Karpas-422 (cell line): ENCODE results near the gene ALPP. TPM values are rescaled to one million over a fixed set of nuclear protein-coding genes. Genes with fewer than 3 reads are reported as not detected.

Source experiments
- DNase-seq: peaks from one replicate; pipeline ENCODE4 v3.0.0-alpha.2; 2015
- H2AFZ ChIP-seq: fragments of 200-600 bp; sonication (generic); 2 replicates; pipeline ENCODE4 v1.6.1; 2014; ENCODE audit warnings: antibody characterized with exemption, low read length, mixed read lengths
- H3K27ac ChIP-seq: fragments of 200-600 bp; sonication (generic); 2 replicates; pipeline ENCODE4 v1.5.1; 2014; ENCODE audit warnings: mild to moderate bottlenecking, low read length, moderate library complexity
- H3K27me3 ChIP-seq: fragments of 200-600 bp; sonication (generic); 2 replicates; pipeline ENCODE4 v1.6.1; 2014; ENCODE audit warnings: low read length, mixed read lengths
- H3K36me3 ChIP-seq: fragments of 200-600 bp; sonication (generic); 2 replicates; pipeline ENCODE4 v1.6.1; 2014; ENCODE audit warnings: low read length, mixed read lengths; ENCODE audit not compliant: insufficient read depth
- H3K4me1 ChIP-seq: fragments of 200-600 bp; sonication (generic); 2 replicates; pipeline ENCODE4 v1.6.1; 2014; ENCODE audit warnings: mild to moderate bottlenecking, low read length, mixed read lengths
- H3K4me2 ChIP-seq: fragments of 200-600 bp; sonication (generic); 2 replicates; pipeline ENCODE4 v1.6.1; 2014; ENCODE audit warnings: low read length, low read depth, mild to moderate bottlenecking; ENCODE audit not compliant: poor library complexity, severe bottlenecking
- H3K4me3 ChIP-seq: fragments of 200-600 bp; sonication (generic); 2 replicates; pipeline ENCODE4 v1.5.1; 2014; ENCODE audit warnings: mild to moderate bottlenecking, antibody characterized with exemption, low read length, mixed read lengths
- H3K79me2 ChIP-seq: fragments of 200-600 bp; sonication (generic); 2 replicates; pipeline ENCODE4 v1.6.1; 2014; ENCODE audit warnings: mild to moderate bottlenecking, low read length, mixed read lengths
- H3K9ac ChIP-seq: fragments of 200-600 bp; sonication (generic); 2 replicates; pipeline ENCODE4 v1.6.0; 2014; ENCODE audit warnings: low read length
- H3K9me2 ChIP-seq: fragments of 200-600 bp; sonication (generic), shearing (Covaris generic); replicated peaks from 2 replicates; pipeline ENCODE4 v1.6.0; 2014; ENCODE audit warnings: mild to moderate bottlenecking, low read length, moderate library complexity; ENCODE audit not compliant: insufficient read depth
- H3K9me3 ChIP-seq: fragments of 300-700, 200-600 bp; sonication (generic); 2 replicates; pipeline ENCODE4 v1.6.1; 2014; ENCODE audit warnings: low read length, mixed read lengths
- H4K20me1 ChIP-seq: fragments of 200-600 bp; sonication (generic); 2 replicates; pipeline ENCODE4 v1.6.1; 2014; ENCODE audit warnings: mild to moderate bottlenecking, antibody characterized with exemption, low read length, low read depth; ENCODE audit not compliant: insufficient read depth
- total RNA-seq: library from RNA; depleted of rRNA; stranded (reverse); fragments of >200 nt; shearing (Covaris generic); gene quantifications from 2 replicates; pipeline ENCODE4 v1.2.3, GENCODE V29; 2014; ENCODE audit warnings: low replicate concordance

The ALPP gene
- total RNA-seq, 1 experiment from 2014 or later, result not detected

GRCh38 chr2:232347369-232347768 lies 31.2 kb upstream of the ALPP start:
- Histone ChIP-seq H3K4me1 (no peaks in the 10 kb centered on the region), H3K9me2 (no peaks in the 10 kb centered on the region), H2AFZ (no peak overlapping the region), H3K9ac (no peak overlapping the region), H3K27ac (no peak overlapping the region), H4K20me1 (no peaks in the 10 kb centered on the region), H3K9me3 (no peaks in the 10 kb centered on the region), H3K79me2 (no peaks in the 10 kb centered on the region), H3K27me3 (no peaks in the 10 kb centered on the region), H3K4me3 (no peak overlapping the region), H3K4me2 (no peak overlapping the region), H3K36me3 (no peaks in the 10 kb centered on the region)
- DNase-seq, result no peak

- DNase-seq, result no peak
- Histone ChIP-seq H3K27ac (no peak overlapping the region), H3K9ac (no peak overlapping the region), H3K9me3 (no peaks in the 10 kb centered on the region), H2AFZ (no peak overlapping the region), H3K4me3 (no peak overlapping the region), H3K9me2 (no peaks in the 10 kb centered on the region), H3K4me2 (no peak overlapping the region), H4K20me1 (no peaks in the 10 kb centered on the region), H3K79me2 (no peaks in the 10 kb centered on the region), H3K27me3 (no peaks in the 10 kb centered on the region), H3K4me1 (no peaks in the 10 kb centered on the region), H3K36me3 (no peaks in the 10 kb centered on the region)
Observed at GRCh38 chr2:232348936-232349335, 29.6 kb upstream of the ALPP start.

GRCh38 chr2:232349546-232349945 lies 29.0 kb upstream of the ALPP start:
- Histone ChIP-seq H3K27me3 (no peaks in the 10 kb centered on the region), H3K9me3 (no peaks in the 10 kb centered on the region), H3K4me3 (no peak overlapping the region), H3K4me2 (no peak overlapping the region), H3K27ac (no peak overlapping the region), H3K79me2 (no peaks in the 10 kb centered on the region), H3K4me1 (no peaks in the 10 kb centered on the region), H3K9ac (no peak overlapping the region), H3K36me3 (no peaks in the 10 kb centered on the region), H3K9me2 (no peaks in the 10 kb centered on the region), H2AFZ (no peak overlapping the region), H4K20me1 (no peaks in the 10 kb centered on the region)
- DNase-seq, result no peak

- Histone ChIP-seq H3K79me2 (no peaks in the 10 kb centered on the region), H3K9me2 (no peaks in the 10 kb centered on the region), H4K20me1 (no peaks in the 10 kb centered on the region), H3K27me3 (no peaks in the 10 kb centered on the region), H3K27ac (no peak overlapping the region), H3K4me2 (no peak overlapping the region), H3K4me1 (no peaks in the 10 kb centered on the region), H2AFZ (no peak overlapping the region), H3K9me3 (no peaks in the 10 kb centered on the region), H3K36me3 (no peaks in the 10 kb centered on the region), H3K4me3 (no peak overlapping the region), H3K9ac (no peak overlapping the region)
- no peak for DNase-seq
Observed at GRCh38 chr2:232349946-232350635, 28.5 kb upstream of the ALPP start.

GRCh38 chr2:232350804-232351685 lies 27.5 kb upstream of the ALPP start:
- H2AFZ ChIP-seq, result no peak overlapping the region
- no peaks in the 10 kb centered on the region for H3K27me3 ChIP-seq
- no peaks in the 10 kb centered on the region for H3K79me2 ChIP-seq
- no peak overlapping the region for H3K4me3 ChIP-seq
- no peaks in the 10 kb centered on the region for H3K4me1 ChIP-seq
- DNase-seq, result no peak
- no peaks in the 10 kb centered on the region for H3K9me3 ChIP-seq
- H3K36me3 ChIP-seq, result no peaks in the 10 kb centered on the region
- no peaks in the 10 kb centered on the region for H3K9me2 ChIP-seq
- no peaks in the 10 kb centered on the region for H4K20me1 ChIP-seq
- H3K9ac ChIP-seq, result no peak overlapping the region
- H3K27ac ChIP-seq, result no peak overlapping the region
- no peak overlapping the region for H3K4me2 ChIP-seq

GRCh38 chr2:232351686-232352510 lies 26.7 kb upstream of the ALPP start:
- Histone ChIP-seq H3K79me2 (no peaks in the 10 kb centered on the region), H3K27me3 (no peaks in the 10 kb centered on the region), H4K20me1 (no peaks in the 10 kb centered on the region), H3K36me3 (no peaks in the 10 kb centered on the region), H3K4me3 (no peak overlapping the region), H3K9me3 (no peaks in the 10 kb centered on the region), H2AFZ (no peak overlapping the region), H3K4me2 (no peak overlapping the region), H3K27ac (no peak overlapping the region), H3K9ac (no peak overlapping the region), H3K9me2 (no peaks in the 10 kb centered on the region), H3K4me1 (no peaks in the 10 kb centered on the region)
- no peak for DNase-seq

- no peak overlapping the region for H3K4me2 ChIP-seq
- H3K4me1 ChIP-seq, result no peaks in the 10 kb centered on the region
- H2AFZ ChIP-seq, result no peak overlapping the region
- no peaks in the 10 kb centered on the region for H3K9me3 ChIP-seq
- no peak overlapping the region for H3K27ac ChIP-seq
- no peaks in the 10 kb centered on the region for H4K20me1 ChIP-seq
- no peaks in the 10 kb centered on the region for H3K27me3 ChIP-seq
- no peaks in the 10 kb centered on the region for H3K9me2 ChIP-seq
- H3K4me3 ChIP-seq, result no peak overlapping the region
- no peak for DNase-seq
- H3K79me2 ChIP-seq, result no peaks in the 10 kb centered on the region
- no peak overlapping the region for H3K9ac ChIP-seq
- H3K36me3 ChIP-seq, result no peaks in the 10 kb centered on the region
Observed at GRCh38 chr2:232352511-232353091, 25.9 kb upstream of the ALPP start.

- Histone ChIP-seq H3K9me2 (no peaks in the 10 kb centered on the region), H3K9me3 (no peaks in the 10 kb centered on the region), H3K4me3 (no peak overlapping the region), H3K36me3 (no peaks in the 10 kb centered on the region), H3K27me3 (no peaks in the 10 kb centered on the region), H3K4me1 (no peaks in the 10 kb centered on the region), H2AFZ (no peak overlapping the region), H3K79me2 (no peaks in the 10 kb centered on the region), H3K27ac (no peak overlapping the region), H3K9ac (no peak overlapping the region), H4K20me1 (no peaks in the 10 kb centered on the region), H3K4me2 (no peak overlapping the region)
- DNase-seq, result no peak
Observed at GRCh38 chr2:232353096-232353495, 25.5 kb upstream of the ALPP start.
